HG03280 (cell line): ENCODE results near the gene IGF2.
"Not testable (repeated sequence)": the region's sequence is repeated elsewhere in the genome, so short reads cannot be mapped to it uniquely, and the experiment has no call there.

Experiments
- ATAC-seq: cut with Tn5 transposase; IDR thresholded peaks from one replicate; pipeline ENCODE4 v1.9.1; 2021; ENCODE audit warnings: mild to moderate bottlenecking, moderate library complexity; ENCODE audit not compliant: unreplicated experiment

The IGF2 gene

DNA sequence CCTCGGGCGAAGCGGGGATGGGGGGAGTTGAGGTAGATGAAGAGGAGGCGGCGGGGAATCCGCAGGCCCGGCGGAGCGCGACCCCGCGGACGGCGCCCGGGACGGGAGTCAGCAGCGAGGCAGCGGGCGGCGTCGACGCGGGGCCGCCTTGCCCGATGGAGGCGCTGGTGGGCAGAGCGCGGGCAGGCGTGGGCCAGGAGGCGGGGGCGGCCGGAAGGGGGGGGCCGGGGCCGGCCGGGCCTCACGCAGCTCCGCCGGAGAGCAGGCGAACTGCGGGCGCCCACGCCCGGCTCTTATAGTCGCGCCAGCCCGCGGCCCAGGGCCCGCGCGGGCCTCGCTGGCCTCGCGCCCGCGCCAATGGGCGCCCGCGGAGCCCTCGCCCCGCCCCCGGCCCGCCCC, at the start of gene IGF2:
IGF2 (minus strand) TSS at position 267 of the 399 bp plus-strand sequence. CDS start 3,866 bp downstream, outside the sequence.
- ATAC-seq = no peak

GRCh38 chr11:2188745-2189144, 49.6 kb upstream of the IGF2 start:
- no peak for ATAC-seq

DNA sequence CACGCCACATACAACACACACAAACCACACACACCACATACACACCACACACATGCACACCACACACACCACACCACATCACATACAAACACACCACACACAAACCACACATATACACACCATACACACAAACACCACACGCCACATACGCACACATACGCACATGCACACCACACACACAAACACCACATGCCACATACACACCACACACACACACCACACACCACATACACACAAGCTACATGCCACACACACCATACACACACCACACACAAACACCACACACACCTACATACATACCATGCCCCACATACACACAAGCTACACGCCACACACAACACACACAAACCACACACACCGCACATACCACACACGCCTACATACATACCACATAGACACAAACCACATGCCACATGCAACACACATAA, 48.1 kb upstream of the IGF2 start:
- no peak for ATAC-seq

DNA sequence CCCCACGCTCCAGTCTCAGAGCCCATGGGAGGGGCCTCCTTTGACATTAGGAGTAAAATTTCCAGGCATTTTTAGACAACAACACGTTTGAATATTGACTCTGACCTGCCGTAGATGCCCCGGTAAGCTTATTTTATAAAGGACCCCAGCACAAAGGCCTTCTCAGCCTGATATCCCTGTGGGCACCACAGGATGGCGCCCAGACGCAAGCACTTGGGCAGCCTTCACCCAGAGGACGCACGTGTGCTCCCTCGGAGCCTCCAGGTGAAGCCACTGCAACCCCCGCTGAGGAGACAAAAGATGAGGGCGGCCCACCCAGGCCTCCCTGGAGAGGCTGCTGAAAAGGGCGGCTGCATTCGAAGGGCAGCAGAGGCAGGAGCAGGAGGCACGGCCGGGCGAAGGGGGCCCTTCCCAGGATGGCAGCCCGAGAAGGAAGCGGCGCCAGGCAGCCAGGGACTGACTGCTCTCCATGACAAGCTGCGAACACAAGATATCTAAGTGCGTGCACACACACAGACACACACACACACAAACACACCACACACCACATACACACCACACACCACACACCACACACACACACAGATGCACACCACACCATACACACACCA, 47.6 kb upstream of the IGF2 start:
- no peak for ATAC-seq

GRCh38 chr11:2185324-2186085, 46.3 kb upstream of the IGF2 start:
- no peak for ATAC-seq

DNA sequence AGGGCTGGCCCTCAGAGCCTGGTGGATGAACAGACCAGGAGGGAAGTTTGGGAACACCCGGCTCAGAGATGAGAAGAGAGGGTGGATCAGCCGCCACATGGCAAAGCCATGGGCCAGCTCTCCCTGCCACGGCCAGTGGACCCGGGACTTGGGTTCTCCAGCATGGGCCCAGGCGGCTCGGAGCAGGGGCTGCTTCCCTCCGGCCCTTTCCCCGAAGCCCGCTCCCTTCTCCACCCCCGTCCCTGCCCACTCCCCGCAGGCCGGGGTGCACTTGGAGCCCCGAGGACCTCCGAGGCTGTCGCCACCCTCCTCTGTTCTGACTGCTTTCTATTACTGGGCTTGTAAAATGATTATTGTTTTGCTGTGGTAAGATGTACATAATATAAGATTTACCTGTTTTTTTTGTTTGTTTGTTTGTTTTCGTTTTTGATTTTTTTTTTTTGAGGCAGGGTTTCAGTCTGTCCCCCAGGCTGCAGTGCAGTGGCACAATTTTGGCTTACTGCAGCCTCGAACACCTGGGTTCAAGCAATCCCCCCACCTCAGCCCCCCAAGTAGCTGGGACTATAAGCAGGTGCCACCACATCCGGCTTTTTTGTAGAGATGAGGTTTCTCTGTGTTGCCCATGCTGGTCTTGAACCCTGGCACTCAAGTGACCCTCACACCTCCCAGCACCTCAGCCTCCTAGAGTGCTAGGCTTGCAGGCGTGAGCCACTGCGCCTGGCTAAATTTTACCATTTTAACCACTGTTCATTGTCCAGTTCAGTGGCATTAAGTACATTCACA, 43.7 kb upstream of the IGF2 start:
- ATAC-seq = no peak

DNA sequence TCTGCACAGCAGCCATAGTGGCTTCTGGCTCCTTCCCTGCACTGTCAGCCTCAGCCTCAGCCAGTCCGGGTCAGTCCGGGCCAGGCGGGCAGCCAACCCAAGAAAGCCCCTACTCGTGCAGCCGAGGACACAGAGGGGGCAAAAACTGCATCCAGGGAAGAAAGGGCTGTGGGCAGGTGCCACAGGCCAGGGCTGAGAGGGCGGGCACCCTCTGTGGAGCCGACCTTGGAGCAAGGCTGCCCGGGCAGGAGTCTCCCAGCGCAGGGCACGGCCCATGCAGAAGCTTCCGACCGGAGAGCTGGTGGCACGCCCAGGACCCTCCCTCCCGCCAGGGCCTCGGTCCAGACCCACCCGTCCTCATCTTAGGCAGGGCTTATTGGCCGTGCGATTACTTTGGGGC, 42.9 kb upstream of the IGF2 start:
- ATAC-seq = no peak

DNA sequence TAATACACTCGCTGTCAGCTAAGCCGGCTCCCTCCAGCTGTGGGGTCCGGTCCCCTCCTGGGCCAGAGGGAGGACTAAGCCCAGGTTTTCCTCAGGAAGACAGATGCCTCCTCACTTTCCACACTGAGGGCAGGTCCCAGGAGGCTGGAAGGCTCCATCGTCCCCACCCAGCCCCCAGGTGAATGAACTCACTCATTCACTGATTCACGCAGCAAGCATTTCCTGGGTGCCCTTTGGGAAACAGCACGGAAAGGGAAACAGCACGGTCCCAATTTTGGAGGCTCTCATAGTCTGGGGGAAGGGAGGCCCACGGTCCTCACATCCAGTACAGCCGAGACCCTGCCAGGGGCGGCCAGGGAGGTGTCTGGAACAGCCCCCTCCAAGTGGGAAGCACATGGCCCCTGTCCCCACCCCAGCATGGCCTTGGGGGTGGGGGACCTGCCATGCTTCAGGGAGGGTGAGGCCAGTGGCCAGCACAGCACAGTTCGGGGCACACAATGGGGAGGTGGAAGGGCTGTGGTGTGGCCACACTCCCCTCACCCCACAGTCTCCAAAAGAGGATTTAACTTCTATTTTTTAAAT, 41.7 kb upstream of the IGF2 start:
- no peak for ATAC-seq

- no peak for ATAC-seq
Measured at GRCh38 chr11:2180347-2180746, 41.2 kb upstream of the IGF2 start.

GRCh38 chr11:2179516-2179915, 40.3 kb upstream of the IGF2 start:
- ATAC-seq = no peak

- no peak for ATAC-seq
Measured at GRCh38 chr11:2178906-2179494, 39.8 kb upstream of the IGF2 start.

GRCh38 chr11:2178055-2178773, 39.0 kb upstream of the IGF2 start:
- not testable (repeated sequence) for ATAC-seq

- ATAC-seq = no peak
Measured at GRCh38 chr11:2177076-2177475, 37.9 kb upstream of the IGF2 start.

- no peak for ATAC-seq
Measured at GRCh38 chr11:2176389-2176900, 37.3 kb upstream of the IGF2 start.

DNA sequence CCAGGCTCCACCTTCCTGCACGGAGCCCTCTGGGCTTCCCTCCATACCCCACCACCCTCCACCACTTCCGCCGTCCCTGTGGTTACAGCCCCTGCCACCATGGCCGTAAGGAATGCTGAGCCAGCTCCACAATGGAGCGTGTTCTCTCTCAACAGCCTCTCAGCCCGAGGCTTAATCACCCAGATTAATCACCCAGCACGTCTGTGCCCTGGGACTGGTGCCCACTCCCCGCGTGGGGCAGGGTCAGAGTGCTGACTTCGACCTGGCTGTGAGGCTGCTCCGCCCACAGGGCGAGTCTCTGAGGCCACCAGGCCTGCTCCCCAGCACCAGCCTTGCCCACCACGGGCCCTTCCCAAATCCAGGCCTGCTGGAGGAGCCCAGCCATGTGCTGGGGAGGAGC, 36.5 kb upstream of the IGF2 start:
- no peak for ATAC-seq

- ATAC-seq = no peak
Measured at GRCh38 chr11:2174361-2174760, 35.2 kb upstream of the IGF2 start.

- no peak for ATAC-seq
Measured at GRCh38 chr11:2173761-2174160, 34.6 kb upstream of the IGF2 start.

DNA sequence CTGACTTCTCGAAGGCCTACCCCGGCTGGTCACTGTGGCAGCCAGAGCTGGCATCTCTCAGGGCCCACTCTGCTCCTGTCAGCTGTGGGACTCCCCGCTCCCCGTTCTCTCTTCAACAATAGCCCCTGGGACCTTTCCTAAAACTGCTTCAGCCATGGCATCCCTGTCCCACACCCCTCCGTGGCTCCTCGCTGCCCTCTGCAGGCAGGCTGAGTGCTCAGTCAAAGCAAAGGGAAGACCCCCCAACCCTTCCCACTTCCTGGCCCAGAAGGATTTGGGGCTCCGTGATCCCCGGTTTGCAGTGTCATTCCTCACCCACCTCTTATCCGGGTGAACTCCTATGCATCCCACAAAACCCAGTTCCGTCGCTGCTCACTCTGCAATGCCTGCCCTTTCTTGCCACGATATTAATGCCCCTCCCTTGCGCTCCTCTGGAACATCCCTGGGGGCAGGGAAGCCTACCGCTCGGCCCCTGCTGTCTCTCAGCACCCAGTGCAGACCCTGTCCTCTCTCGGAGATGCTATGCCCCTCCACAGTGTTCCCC, 34.0 kb upstream of the IGF2 start:
- ATAC-seq = no peak

DNA sequence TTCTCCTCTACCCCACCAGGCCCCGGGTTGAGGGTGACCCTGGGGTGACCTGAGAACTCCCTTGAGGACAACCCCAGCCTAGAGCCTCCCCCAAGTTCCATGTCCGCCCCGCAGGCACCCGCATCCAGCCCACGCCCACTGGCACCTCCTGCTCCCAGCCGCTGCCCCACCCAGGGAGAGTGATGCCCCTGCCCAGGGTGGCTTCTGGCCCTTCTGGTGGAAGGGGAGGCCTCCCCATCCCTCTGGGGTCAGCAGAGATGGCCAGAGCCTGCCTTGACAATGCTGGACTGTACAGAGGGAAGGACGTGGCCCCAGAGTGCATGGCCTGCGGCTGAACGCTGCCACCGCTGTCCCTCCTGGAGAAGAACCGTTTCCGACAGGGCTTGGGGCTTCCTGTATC, 33.5 kb upstream of the IGF2 start:
- ATAC-seq = no peak

GRCh38 chr11:2171591-2172003, 32.4 kb upstream of the IGF2 start, which contains the start of gene TH:
Gene TH, minus strand, starts transcription at chr11:2171815. Its CDS starts 29 bp downstream, at chr11:2171786.
- ATAC-seq = no peak
